ENCODE results near the gene ARID1B. TPM values are rescaled to one million over a fixed set of nuclear protein-coding genes. Genes with fewer than 3 reads are reported as not detected.

The ARID1B gene
- total and polyA plus RNA-seq, 2 of the 13 experiments (the other 11 are each of a cell fraction or from before 2014, with no cell fraction given) = 20.1 to 32.6 TPM

- TF ChIP-seq, protein P1, sequence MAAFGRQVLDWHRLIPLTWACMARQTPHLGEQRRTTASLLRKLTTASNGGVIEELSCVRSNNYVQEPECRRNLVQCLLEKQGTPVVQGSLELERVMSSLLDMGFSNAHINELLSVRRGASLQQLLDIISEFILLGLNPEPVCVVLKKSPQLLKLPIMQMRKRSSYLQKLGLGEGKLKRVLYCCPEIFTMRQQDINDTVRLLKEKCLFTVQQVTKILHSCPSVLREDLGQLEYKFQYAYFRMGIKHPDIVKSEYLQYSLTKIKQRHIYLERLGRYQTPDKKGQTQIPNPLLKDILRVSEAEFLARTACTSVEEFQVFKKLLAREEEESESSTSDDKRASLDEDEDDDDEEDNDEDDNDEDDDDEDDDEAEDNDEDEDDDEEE (CRISPR knock-in tag; IDR thresholded peaks at IDR 0.05) = no peak; the same call in 1 of the 2 replicates
- TF ChIP-seq, protein P2, sequence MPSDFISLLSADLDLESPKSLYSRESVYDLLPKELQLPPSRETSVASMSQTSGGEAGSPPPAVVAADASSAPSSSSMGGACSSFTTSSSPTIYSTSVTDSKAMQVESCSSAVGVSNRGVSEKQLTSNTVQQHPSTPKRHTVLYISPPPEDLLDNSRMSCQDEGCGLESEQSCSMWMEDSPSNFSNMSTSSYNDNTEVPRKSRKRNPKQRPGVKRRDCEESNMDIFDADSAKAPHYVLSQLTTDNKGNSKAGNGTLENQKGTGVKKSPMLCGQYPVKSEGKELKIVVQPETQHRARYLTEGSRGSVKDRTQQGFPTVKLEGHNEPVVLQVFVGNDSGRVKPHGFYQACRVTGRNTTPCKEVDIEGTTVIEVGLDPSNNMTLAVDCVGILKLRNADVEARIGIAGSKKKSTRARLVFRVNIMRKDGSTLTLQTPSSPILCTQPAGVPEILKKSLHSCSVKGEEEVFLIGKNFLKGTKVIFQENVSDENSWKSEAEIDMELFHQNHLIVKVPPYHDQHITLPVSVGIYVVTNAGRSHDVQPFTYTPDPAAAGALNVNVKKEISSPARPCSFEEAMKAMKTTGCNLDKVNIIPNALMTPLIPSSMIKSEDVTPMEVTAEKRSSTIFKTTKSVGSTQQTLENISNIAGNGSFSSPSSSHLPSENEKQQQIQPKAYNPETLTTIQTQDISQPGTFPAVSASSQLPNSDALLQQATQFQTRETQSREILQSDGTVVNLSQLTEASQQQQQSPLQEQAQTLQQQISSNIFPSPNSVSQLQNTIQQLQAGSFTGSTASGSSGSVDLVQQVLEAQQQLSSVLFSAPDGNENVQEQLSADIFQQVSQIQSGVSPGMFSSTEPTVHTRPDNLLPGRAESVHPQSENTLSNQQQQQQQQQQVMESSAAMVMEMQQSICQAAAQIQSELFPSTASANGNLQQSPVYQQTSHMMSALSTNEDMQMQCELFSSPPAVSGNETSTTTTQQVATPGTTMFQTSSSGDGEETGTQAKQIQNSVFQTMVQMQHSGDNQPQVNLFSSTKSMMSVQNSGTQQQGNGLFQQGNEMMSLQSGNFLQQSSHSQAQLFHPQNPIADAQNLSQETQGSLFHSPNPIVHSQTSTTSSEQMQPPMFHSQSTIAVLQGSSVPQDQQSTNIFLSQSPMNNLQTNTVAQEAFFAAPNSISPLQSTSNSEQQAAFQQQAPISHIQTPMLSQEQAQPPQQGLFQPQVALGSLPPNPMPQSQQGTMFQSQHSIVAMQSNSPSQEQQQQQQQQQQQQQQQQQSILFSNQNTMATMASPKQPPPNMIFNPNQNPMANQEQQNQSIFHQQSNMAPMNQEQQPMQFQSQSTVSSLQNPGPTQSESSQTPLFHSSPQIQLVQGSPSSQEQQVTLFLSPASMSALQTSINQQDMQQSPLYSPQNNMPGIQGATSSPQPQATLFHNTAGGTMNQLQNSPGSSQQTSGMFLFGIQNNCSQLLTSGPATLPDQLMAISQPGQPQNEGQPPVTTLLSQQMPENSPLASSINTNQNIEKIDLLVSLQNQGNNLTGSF (CRISPR knock-in tag; IDR thresholded peaks at IDR 0.05) = no peak
- TF ChIP-seq MTF2 (CRISPR knock-in tag; IDR thresholded peaks at IDR 0.05; ENCODE audit: borderline replicate concordance) (peak; percentile 92), SMAD3 (CRISPR knock-in tag; IDR thresholded peaks at IDR 0.05) (0 out of 2 replicates have a peak, but pooled peaks have one; percentile 28), ZNF496 (CRISPR knock-in tag; IDR thresholded peaks at IDR 0.05; ENCODE audit: insufficient replicate concordance) (no peak), ELF1 (CRISPR knock-in tag; IDR thresholded peaks at IDR 0.05) (peak; percentile 90), MTF1 (CRISPR knock-in tag; IDR thresholded peaks at IDR 0.05) (no peak), HNF1A (IDR thresholded peaks at IDR 0.05; ENCODE audit: low read depth) (no peak), HNF1A (CRISPR knock-in tag; IDR thresholded peaks at IDR 0.05; ENCODE audit: borderline replicate concordance) (no peak), ZBTB4 (CRISPR knock-in tag; IDR thresholded peaks at IDR 0.05; ENCODE audit: borderline replicate concordance) (no peak), NFATC3 (CRISPR knock-in tag; IDR thresholded peaks at IDR 0.05) (no peak), SYNCRIP (IDR thresholded peaks at IDR 0.05; ENCODE audit: insufficient read depth, low read depth, low read length) (no peak), FOXP1 (IDR thresholded peaks at IDR 0.05) (no peak), FOXP1 (CRISPR knock-in tag; IDR thresholded peaks at IDR 0.05) (no peak), RCOR2 (CRISPR knock-in tag; IDR thresholded peaks at IDR 0.05) (no peak), ZNF777 (CRISPR knock-in tag; IDR thresholded peaks at IDR 0.05) (peak; percentile 100)
These were observed 444.1 kb downstream of the ARID1B start (continued) for GRCh38 chr6:157221049-157221816.
